MM.1S (cell line): ENCODE measurements around the gene NFATC2.

ENCODE experiments used
- DNase-seq: peaks from one replicate; pipeline ENCODE4 v3.0.0-alpha.2; 2015
- H2AFZ ChIP-seq: fragments of 300-600 bp; sonication (generic); 2 replicates; pipeline ENCODE4 v1.6.0; 2016; ENCODE audit warnings: antibody characterized with exemption, low read length
- H3F3A ChIP-seq: fragments of 300-600 bp; sonication (generic); 2 replicates; pipeline ENCODE4 v1.6.1; 2016; ENCODE audit warnings: mild to moderate bottlenecking, antibody characterized with exemption, low read length, moderate library complexity, mixed read lengths; ENCODE audit not compliant: insufficient read depth
- H3K27ac ChIP-seq: fragments of 300-600 bp; sonication (generic); 2 replicates; pipeline ENCODE4 v1.5.1; 2016; ENCODE audit warnings: mild to moderate bottlenecking, low read length
- H3K27me3 ChIP-seq: fragments of 300-600 bp; sonication (generic); replicated peaks from 2 replicates; pipeline ENCODE4 v1.6.0; 2016; ENCODE audit warnings: low read length; ENCODE audit not compliant: insufficient read depth
- H3K36me3 ChIP-seq: fragments of 300-600 bp; sonication (generic); replicated peaks from 2 replicates; pipeline ENCODE4 v1.6.1; 2016; ENCODE audit warnings: mild to moderate bottlenecking, low read length, mixed read lengths; ENCODE audit not compliant: insufficient read depth
- H3K4me1 ChIP-seq: fragments of 300-600 bp; sonication (generic); 2 replicates; pipeline ENCODE4 v1.6.1; 2016; ENCODE audit warnings: low read length, mixed read lengths
- H3K4me2 ChIP-seq: fragments of 300-600 bp; sonication (generic); 2 replicates; pipeline ENCODE4 v1.6.0; 2016; ENCODE audit warnings: low read depth, low read length
- H3K4me3 ChIP-seq: fragments of 300-600 bp; sonication (generic); 2 replicates; pipeline ENCODE4 v1.5.1; 2016; ENCODE audit warnings: low read length, mixed read lengths
- H3K79me2 ChIP-seq: fragments of 300-600 bp; sonication (generic); 2 replicates; pipeline ENCODE4 v1.6.1; 2016; ENCODE audit warnings: mixed run types, low read length, mixed read lengths
- H3K9ac ChIP-seq: fragments of 300-600 bp; sonication (generic); 2 replicates; pipeline ENCODE4 v1.6.1; 2016; ENCODE audit warnings: low read length, mixed read lengths
- H3K9me2 ChIP-seq: fragments of 300-600 bp; sonication (generic); replicated peaks from 2 replicates; pipeline ENCODE4 v1.6.1; 2016; ENCODE audit warnings: mild to moderate bottlenecking, low read length, mixed read lengths; ENCODE audit not compliant: insufficient read depth
- H3K9me3 ChIP-seq: fragments of 300-600 bp; sonication (generic); replicated peaks from 2 replicates; pipeline ENCODE4 v1.6.1; 2016; ENCODE audit warnings: mild to moderate bottlenecking, low read length, mixed read lengths; ENCODE audit not compliant: insufficient read depth
- H4K20me1 ChIP-seq: fragments of 300-600 bp; sonication (generic); 2 replicates; pipeline ENCODE4 v1.6.1; 2016; ENCODE audit warnings: mild to moderate bottlenecking, low read length, moderate library complexity, mixed read lengths; ENCODE audit not compliant: insufficient read depth
- EZH2 ChIP-seq: fragments of 300-600 bp; sonication (generic); optimal IDR thresholded peaks from 2 replicates; pipeline ENCODE3; 2017; ENCODE audit warnings: low read depth, mild to moderate bottlenecking, antibody characterized with exemption, low read length, mixed read lengths
- EZH2phosphoT487 ChIP-seq: fragments of 300-600 bp; sonication (generic); IDR thresholded peaks from 2 replicates; pipeline ENCODE4 v1.6.1; 2018; ENCODE audit warnings: antibody characterized with exemption, low read length
- TF ChIP-seq, protein P1 (sequence below): fragments of 300-600 bp; sonication (generic); IDR thresholded peaks from 2 replicates; pipeline ENCODE4 v1.5.1; 2016; ENCODE audit warnings: antibody characterized with exemption, low read length, mixed read lengths

The NFATC2 gene

DNA sequence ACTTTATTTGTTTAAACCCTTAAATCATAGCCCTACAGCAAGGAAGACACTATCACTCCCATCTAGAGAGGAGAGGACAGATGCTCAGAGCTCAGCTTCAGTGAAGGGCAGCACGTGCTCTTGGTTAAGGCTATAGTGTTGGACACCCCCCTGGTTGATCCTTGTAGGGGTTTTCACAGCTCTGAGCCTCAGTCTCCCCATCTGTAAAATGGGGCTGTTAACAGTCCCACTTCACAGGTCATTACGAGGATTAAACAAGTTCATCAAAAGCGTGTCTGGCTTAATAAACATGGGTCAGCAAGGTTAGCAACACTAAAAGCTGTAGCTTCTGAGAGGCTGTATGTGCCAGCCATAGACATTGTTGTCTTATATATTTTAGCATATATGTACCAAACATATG lies 82.4 kb downstream of the NFATC2 start:
- TF ChIP-seq EZH2phosphoT487 (no peak), EZH2 (no peak)
- TF ChIP-seq, protein P1, sequence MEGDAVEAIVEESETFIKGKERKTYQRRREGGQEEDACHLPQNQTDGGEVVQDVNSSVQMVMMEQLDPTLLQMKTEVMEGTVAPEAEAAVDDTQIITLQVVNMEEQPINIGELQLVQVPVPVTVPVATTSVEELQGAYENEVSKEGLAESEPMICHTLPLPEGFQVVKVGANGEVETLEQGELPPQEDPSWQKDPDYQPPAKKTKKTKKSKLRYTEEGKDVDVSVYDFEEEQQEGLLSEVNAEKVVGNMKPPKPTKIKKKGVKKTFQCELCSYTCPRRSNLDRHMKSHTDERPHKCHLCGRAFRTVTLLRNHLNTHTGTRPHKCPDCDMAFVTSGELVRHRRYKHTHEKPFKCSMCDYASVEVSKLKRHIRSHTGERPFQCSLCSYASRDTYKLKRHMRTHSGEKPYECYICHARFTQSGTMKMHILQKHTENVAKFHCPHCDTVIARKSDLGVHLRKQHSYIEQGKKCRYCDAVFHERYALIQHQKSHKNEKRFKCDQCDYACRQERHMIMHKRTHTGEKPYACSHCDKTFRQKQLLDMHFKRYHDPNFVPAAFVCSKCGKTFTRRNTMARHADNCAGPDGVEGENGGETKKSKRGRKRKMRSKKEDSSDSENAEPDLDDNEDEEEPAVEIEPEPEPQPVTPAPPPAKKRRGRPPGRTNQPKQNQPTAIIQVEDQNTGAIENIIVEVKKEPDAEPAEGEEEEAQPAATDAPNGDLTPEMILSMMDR = no peak
- H2AFZ ChIP-seq = no peak overlapping the region
- no peaks in the 10 kb centered on the region for H3K9me2 ChIP-seq
- H3K27me3 ChIP-seq = no peaks in the 10 kb centered on the region
- no peaks in the 10 kb centered on the region for H3F3A ChIP-seq
- DNase-seq = no peak
- no peak overlapping the region for H3K4me2 ChIP-seq
- no peak overlapping the region for H3K27ac ChIP-seq
- H3K36me3 ChIP-seq = no peaks in the 10 kb centered on the region
- H3K79me2 ChIP-seq = no peaks in the 10 kb centered on the region
- no peak overlapping the region for H3K9ac ChIP-seq
- no peaks in the 10 kb centered on the region for H4K20me1 ChIP-seq
- H3K9me3 ChIP-seq = no peaks in the 10 kb centered on the region
- no peak overlapping the region for H3K4me3 ChIP-seq
- H3K4me1 ChIP-seq = no peaks in the 10 kb centered on the region

- H3K4me1 ChIP-seq = no peaks in the 10 kb centered on the region
- no peaks in the 10 kb centered on the region for H4K20me1 ChIP-seq
- no peak overlapping the region for H3K9ac ChIP-seq
- H3K27ac ChIP-seq = no peak overlapping the region
- no peaks in the 10 kb centered on the region for H3K9me2 ChIP-seq
- no peak overlapping the region for H3K4me3 ChIP-seq
- H3K4me2 ChIP-seq = no peak overlapping the region
- DNase-seq = no peak
- H3K27me3 ChIP-seq = no peaks in the 10 kb centered on the region
- H3K36me3 ChIP-seq = no peaks in the 10 kb centered on the region
- TF ChIP-seq, protein P1 = no peak
- TF ChIP-seq EZH2phosphoT487 (no peak), EZH2 (no peak)
- no peak overlapping the region for H2AFZ ChIP-seq
- H3K9me3 ChIP-seq = no peaks in the 10 kb centered on the region
- no peaks in the 10 kb centered on the region for H3K79me2 ChIP-seq
- H3F3A ChIP-seq = no peaks in the 10 kb centered on the region
Observed at GRCh38 chr20:51458751-51459439, 83.6 kb downstream of the NFATC2 start.

DNA sequence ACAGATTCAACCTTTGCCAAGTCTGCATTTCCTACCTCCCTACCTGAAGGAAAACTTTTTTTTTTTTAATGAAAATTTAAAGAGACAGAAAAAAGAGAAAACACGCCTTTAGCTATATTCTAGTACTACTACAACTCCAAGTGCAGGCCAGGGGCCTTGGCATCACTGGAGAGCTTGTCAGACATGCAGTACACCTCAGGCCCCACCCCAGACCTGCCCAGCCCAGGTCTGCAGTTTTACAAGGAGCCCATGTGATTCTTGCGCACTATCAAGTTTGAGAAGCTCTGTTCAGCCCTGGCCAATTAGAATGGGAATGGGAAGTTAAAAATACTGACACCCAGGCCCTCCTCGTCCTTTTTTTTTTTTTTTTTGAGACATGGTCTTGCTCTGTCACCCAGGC lies 85.0 kb downstream of the NFATC2 start:
- Histone ChIP-seq H3K27ac (no peak overlapping the region), H3F3A (no peaks in the 10 kb centered on the region), H2AFZ (no peak overlapping the region), H3K4me1 (no peaks in the 10 kb centered on the region), H3K9me2 (no peaks in the 10 kb centered on the region), H3K79me2 (no peaks in the 10 kb centered on the region), H3K27me3 (no peaks in the 10 kb centered on the region), H3K4me3 (no peak overlapping the region), H3K4me2 (no peak overlapping the region), H3K36me3 (no peaks in the 10 kb centered on the region), H4K20me1 (no peaks in the 10 kb centered on the region), H3K9ac (no peak overlapping the region), H3K9me3 (no peaks in the 10 kb centered on the region)
- DNase-seq = no peak
- TF ChIP-seq EZH2 = no peak
- no peak for TF ChIP-seq EZH2phosphoT487
